Heart left ventricle (tissue), 16 donors: ENCODE measurements around the gene SIN3B. TPM values are rescaled to one million over a fixed set of nuclear protein-coding genes. Genes with fewer than 3 reads are reported as not detected.

Source experiments
- ATAC-seq, 4 donors: fragments of 200-7000 bp; cut with Tn5 transposase; one replicate each; pipeline ENCODE4 v1.9.1; 2020 to 2022; ENCODE audit warnings: moderate library complexity in 4 of 4, mild to moderate bottlenecking in 3 of 4, moderate number of reproducible peaks in 1 of 4
- DNase-seq, 5 donors: peaks; one replicate each; pipeline ENCODE4 v3.0.0-alpha.2; 2020
- H3K27ac ChIP-seq, 12 donors: fragments of 200-600 bp; sonication (generic) in 4 of 12; one replicate each; pipeline versions ENCODE4 v1.5.0 to v1.8.0; 2016 to 2022; ENCODE audit warnings: mild to moderate bottlenecking in 2 of 12
- H3K27me3 ChIP-seq, 9 donors: fragments of 200-600 bp; sonication (generic) in 2 of 9; one replicate each; pipeline versions ENCODE4 v1.5.1 to v1.8.0; 2016 to 2022; ENCODE audit warnings: mild to moderate bottlenecking in 3 of 9
- H3K36me3 ChIP-seq, 9 donors: fragments of 200-600 bp; sonication (generic) in 2 of 9; one replicate each; pipeline versions ENCODE4 v1.5.0 to v1.8.0; 2018 to 2022; ENCODE audit warnings: mild to moderate bottlenecking in 2 of 9
- H3K4me1 ChIP-seq, 12 donors: fragments of 200-600 bp; sonication (generic) in 4 of 12; one replicate each; pipeline versions ENCODE4 v1.5.0 to v1.8.0; 2016 to 2022; ENCODE audit warnings: mild to moderate bottlenecking in 3 of 12
- H3K4me3 ChIP-seq, 12 donors: fragments of 200-600 bp; sonication (generic) in 4 of 12; one replicate each; pipeline versions ENCODE4 v1.5.0 to v1.8.0; 2017 to 2022; ENCODE audit warnings: mild to moderate bottlenecking in 9 of 12, moderate library complexity in 4 of 12
- H3K9me3 ChIP-seq, 12 donors: fragments of 200-600 bp; sonication (generic) in 4 of 12; one replicate each; pipeline versions ENCODE4 v1.5.0 to v1.8.0; 2016 to 2022; ENCODE audit warnings: mild to moderate bottlenecking in 1 of 12
- POLR2A ChIP-seq, 2 donors: fragments of 450-650 bp; IDR thresholded peaks; one replicate each; pipeline ENCODE4 v1.6.1; 2017; ENCODE audit warnings: antibody characterized with exemption in 2 of 2, mild to moderate bottlenecking in 2 of 2, moderate library complexity in 2 of 2
- WGBS, 4 donors: extraction: QIAGEN DNeasy Blood & Tissue Kit in 2 of 4; methylation state at CpG; one replicate each; pipeline versions ENCODE4 v1.1.5 to v1.1.7; 2013 to 2018; 5-methylcytosine and 5-hydroxymethylcytosine counted together
- intact Hi-C, 10 donors: fragments of 100-400 bp; cut with DNase I; formaldehyde crosslinking; loops; one replicate each; pipeline versions ENCODE4 v1.11.1 to v1.14.2; 2022
- polyA plus RNA-seq, 2 donors: library from polyadenylated mRNA; stranded (reverse); fragments of 200-250 nt; gene quantifications; one replicate each; pipeline ENCODE4 v1.2.3, GENCODE V29; 2013
- total RNA-seq, 9 donors: library from RNA; depleted of rRNA in 2 of 9; stranded (reverse); fragments of >200 nt in 2 of 9; fragmentation: NEBNext Ultra II Directional in 3 of 9; extraction: Animal tissue kit (Norgen Biotek cat#: 25700) in 3 of 9; gene quantifications; one replicate each; pipeline versions ENCODE4 v1.1.0 to v1.2.4, GENCODE V29; 2016 to 2023
- TF ChIP-seq, protein P1 (sequence below), 12 donors: fragments of 200-600 bp; sonication (generic) in 4 of 12; IDR thresholded peaks; one replicate each; pipeline versions ENCODE4 v1.5.0 to v1.8.0; 2018 to 2022; ENCODE audit warnings: antibody characterized with exemption in 12 of 12, mild to moderate bottlenecking in 5 of 12
- donor health status: ischemic (EF 13 %, LVEDD 7.1; RV severe dilation, severe dysfunction).
- donor health status: healthy with polysubstance abuse.
- donor health status: DM: no; HTN: yes; CAD: no.
- donor health status: DM: no; HTN: no; CAD: no.
- donor health status: ischemic (EF 25% LVEDD 6.9; RV normal size, moderate dysfunction).
- donor health status: ischemic (EF 25% LVEDD 5.7; RV mildly dilated, moderate dysfunction).
- donor health status: healthy.
- donor health status: DM: yes; HTN: yes; CAD: no.
- donor health status: ischemic (EF 35%, LVEDD 5.7; RV mildly dilated, moderate dysfunction).
- donor health status: nonischemic (EF 11% LVEDD 7.7; RV severe dilation, severe dysfunction).
- donor health status: DM: yes; HTN: yes; CAD: no.
- donor health status: PGD.
- donor health status: ischemic (EF 29% LVEDD 5.4; RV normal size, mild dysfunction).
- donor health status: nonischemic (EF 23%, LVEDD 6.1; RV moderate dilation, normal function).

SIN3B gene
- total and polyA plus RNA-seq, 11 donors = 15.2 to 36.6 (median 24.6) TPM

- Histone ChIP-seq H3K36me3 (peaks cover 0 to 6% (median 0%) of the 10 kb centered on the region in 9 donors), H3K27ac (no peak overlapping the region), H3K27me3 (no peaks in the 10 kb centered on the region), H3K4me3 (no peak overlapping the region), H3K4me1 (peaks cover 0 to 13% (median 5%) of the 10 kb centered on the region in 12 donors), H3K9me3 (no peaks in the 10 kb centered on the region)
- ATAC-seq (no peak), DNase-seq (peak in 1 of 5 donors; percentile 26)
- intact Hi-C loops = loop anchor here in 4 of 10 donors (5.0 to 10.0 kb wide), 2 partner anchors 117 to 129 kb away; no protein-coding TSS in a partner anchor
- TF ChIP-seq, protein P1, sequence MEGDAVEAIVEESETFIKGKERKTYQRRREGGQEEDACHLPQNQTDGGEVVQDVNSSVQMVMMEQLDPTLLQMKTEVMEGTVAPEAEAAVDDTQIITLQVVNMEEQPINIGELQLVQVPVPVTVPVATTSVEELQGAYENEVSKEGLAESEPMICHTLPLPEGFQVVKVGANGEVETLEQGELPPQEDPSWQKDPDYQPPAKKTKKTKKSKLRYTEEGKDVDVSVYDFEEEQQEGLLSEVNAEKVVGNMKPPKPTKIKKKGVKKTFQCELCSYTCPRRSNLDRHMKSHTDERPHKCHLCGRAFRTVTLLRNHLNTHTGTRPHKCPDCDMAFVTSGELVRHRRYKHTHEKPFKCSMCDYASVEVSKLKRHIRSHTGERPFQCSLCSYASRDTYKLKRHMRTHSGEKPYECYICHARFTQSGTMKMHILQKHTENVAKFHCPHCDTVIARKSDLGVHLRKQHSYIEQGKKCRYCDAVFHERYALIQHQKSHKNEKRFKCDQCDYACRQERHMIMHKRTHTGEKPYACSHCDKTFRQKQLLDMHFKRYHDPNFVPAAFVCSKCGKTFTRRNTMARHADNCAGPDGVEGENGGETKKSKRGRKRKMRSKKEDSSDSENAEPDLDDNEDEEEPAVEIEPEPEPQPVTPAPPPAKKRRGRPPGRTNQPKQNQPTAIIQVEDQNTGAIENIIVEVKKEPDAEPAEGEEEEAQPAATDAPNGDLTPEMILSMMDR (IDR thresholded peaks at IDR 0.05) = no peak
- no peak for TF ChIP-seq POLR2A (IDR thresholded peaks at IDR 0.05)
- WGBS, 4 donors = 87 to 92% (median 88%) methylated on average over 15 to 19 of the region's 19 CpGs
Measured at GRCh38 chr19:16901491-16902175, 72.4 kb downstream of the SIN3B start.

DNA sequence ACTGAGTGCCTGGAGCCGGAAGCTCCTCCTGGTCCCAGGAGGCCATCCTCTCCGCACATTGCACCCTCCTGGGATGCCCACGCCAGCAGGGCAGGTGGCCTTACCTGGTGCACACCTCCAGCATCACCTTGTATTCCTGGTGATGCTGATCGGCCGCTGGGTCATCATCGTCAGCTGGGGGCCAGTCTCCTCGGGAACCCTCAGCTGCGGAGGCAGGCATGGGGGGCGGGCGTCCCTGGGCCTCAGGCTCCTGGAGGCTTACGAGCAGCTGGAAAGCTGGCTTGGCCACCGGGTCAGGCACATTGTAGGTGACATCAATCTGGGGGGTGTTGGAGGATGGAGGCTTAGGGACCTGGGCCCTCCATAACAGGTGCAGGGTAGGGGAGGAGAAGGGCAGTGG lies 73.3 kb downstream of the SIN3B start:
- H3K27ac ChIP-seq = no peak overlapping the region
- TF ChIP-seq POLR2A (IDR thresholded peaks at IDR 0.05) = no peak
- TF ChIP-seq, protein P1 (IDR thresholded peaks at IDR 0.05) = no peak
- ATAC-seq (no peak), DNase-seq (peak in 1 of 5 donors; percentile 51)
- no peaks in the 10 kb centered on the region for H3K9me3 ChIP-seq
- H3K4me1 ChIP-seq = peaks cover 0 to 11% (median 4%) of the 10 kb centered on the region in 12 donors
- H3K4me3 ChIP-seq = no peak overlapping the region
- intact Hi-C loops = loop anchor here in 4 of 10 donors (5.0 to 10.0 kb wide), 2 partner anchors 118 to 130 kb away; no protein-coding TSS in a partner anchor
- WGBS, 4 donors = 86 to 94% (median 90%) methylated on average over 4 to 12 of the region's 12 CpGs
- no peaks in the 10 kb centered on the region for H3K27me3 ChIP-seq
- H3K36me3 ChIP-seq = peaks cover 0 to 6% (median 0%) of the 10 kb centered on the region in 9 donors

GRCh38 chr19:16903347-16903746 lies 74.1 kb downstream of the SIN3B start:
- Histone ChIP-seq H3K9me3 (no peaks in the 10 kb centered on the region), H3K27ac (no peak overlapping the region), H3K4me3 (no peak overlapping the region), H3K27me3 (no peaks in the 10 kb centered on the region), H3K36me3 (peaks cover 0 to 6% (median 0%) of the 10 kb centered on the region in 9 donors), H3K4me1 (peaks cover 0 to 11% (median 0%) of the 10 kb centered on the region in 12 donors)
- WGBS, 4 donors = 86 to 94% (median 90%) methylated on average over 7 of the region's 7 CpGs
- intact Hi-C loops = loop anchor here in 4 of 10 donors (5.0 to 10.0 kb wide), 2 partner anchors 119 to 131 kb away; no protein-coding TSS in a partner anchor
- TF ChIP-seq, protein P1 (IDR thresholded peaks at IDR 0.05) = no peak
- no peak for TF ChIP-seq POLR2A (IDR thresholded peaks at IDR 0.05)
- ATAC-seq (no peak), DNase-seq (peak in 1 of 5 donors; percentile 25)

DNA sequence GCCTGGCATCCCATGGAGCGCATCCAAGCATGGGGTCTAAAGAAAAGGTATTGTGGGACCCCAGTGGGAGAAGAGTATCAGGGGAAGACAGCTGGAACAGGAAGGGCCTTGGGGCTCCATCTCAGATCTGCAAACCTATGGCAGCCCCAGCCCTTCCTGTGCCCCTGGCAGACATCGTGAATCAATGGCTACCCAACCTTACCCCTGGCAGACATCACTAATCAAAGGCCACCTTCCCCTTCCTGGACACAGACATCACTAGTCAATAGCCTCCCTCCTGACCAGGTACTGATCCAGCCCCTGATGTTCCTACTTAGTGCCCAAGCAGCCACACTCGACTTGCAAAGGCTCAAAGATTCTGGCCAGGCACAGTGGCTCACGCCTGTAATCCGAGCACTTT lies 75.4 kb downstream of the SIN3B start:
- Histone ChIP-seq H3K36me3 (peaks cover 0 to 6% (median 0%) of the 10 kb centered on the region in 9 donors), H3K9me3 (no peaks in the 10 kb centered on the region), H3K4me3 (no peak overlapping the region), H3K4me1 (peaks cover 0 to 5% (median 0%) of the 10 kb centered on the region in 12 donors), H3K27ac (no peak overlapping the region), H3K27me3 (no peaks in the 10 kb centered on the region)
- WGBS, 4 donors = 49 to 87% (median 72%) methylated on average over 5 of the region's 5 CpGs
- TF ChIP-seq, protein P1 (IDR thresholded peaks at IDR 0.05) = no peak
- no peak for TF ChIP-seq POLR2A (IDR thresholded peaks at IDR 0.05)
- DNase-seq (no peak), ATAC-seq (no peak)
- intact Hi-C loops = loop anchor here in 4 of 10 donors (5.0 to 10.0 kb wide), 2 partner anchors 120 to 132 kb away; no protein-coding TSS in a partner anchor
